HCT116 (cell line): ENCODE measurements around the gene TNS3. TPM values are rescaled to one million over a fixed set of nuclear protein-coding genes. Genes with fewer than 3 reads are reported as not detected.

Experiments
- ATAC-seq: fragments of 200-7000 bp; cut with Tn5 transposase; 2 replicates; pipeline ENCODE4 v1.9.1; 2020; ENCODE audit warnings: mild to moderate bottlenecking, moderate library complexity
- BruUV-seq: library from RNA; stranded (reverse); fragments of 400-500 nt; replicated peaks from 2 replicates; lab custom pipeline; 2021; lab: Mats Ljungman, UMichigan
- CTCF ChIA-PET: fragments of 300-600 bp; sonication (Branson Sonifier 250); formaldehyde crosslinking; loops from one replicate; lab custom pipeline; 2021; ENCODE audit warnings: antibody characterized with exemption; lab: Charles Lee
- POLR2A ChIA-PET: fragments of 300-600, 350-600 bp; sonication (Branson Sonifier 250); formaldehyde crosslinking; loops from one replicate; lab custom pipeline; 2021; ENCODE audit warnings: antibody characterized with exemption; lab: Charles Lee
- RAD21 ChIA-PET, 2 experiments: fragments of 300-600 bp; sonication (Branson Sonifier 250); formaldehyde crosslinking; loops; one replicate each; lab custom pipeline; 2023; ENCODE audit warnings: low total read pairs in 2 of 2; ENCODE audit not compliant: uncharacterized antibody in 2 of 2, unreplicated experiment in 2 of 2, low non-redundant PET in 1 of 2; lab: Charles Lee
- DNase-seq: peaks from one replicate; pipeline ENCODE4 v3.0.0-alpha.2; 2010; ENCODE audit warnings: low read depth, low spot score
- H2AFZ ChIP-seq: fragments of 200-600 bp; shearing (Covaris generic), sonication (generic); 2 replicates; pipeline ENCODE4 v1.6.1; 2017; ENCODE audit warnings: low read depth, mixed run types, mixed read lengths, antibody characterized with exemption, low read length; ENCODE audit not compliant: poor library complexity, severe bottlenecking
- H3K27ac ChIP-seq: 2 replicates; pipeline ENCODE4 v1.5.1; 2012; ENCODE audit warnings: low read depth, low read length
- H3K27me3 ChIP-seq: fragments of 200-600 bp; sonication (generic); 2 replicates; pipeline ENCODE4 v1.6.1; 2016; ENCODE audit warnings: mixed run types, low read length, mixed read lengths; ENCODE audit not compliant: insufficient read depth
- H3K36me3 ChIP-seq, 2 experiments: fragments of 200-500 bp in 1 of 2; fragments of 200-600 bp in 1 of 2; sonication (Bioruptor generic) in 1 of 2; sonication (generic) in 1 of 2; 2 replicates each; pipeline versions ENCODE4 v1.5.1 to v1.6.1; 2014 to 2016; ENCODE audit warnings: low read length in 2 of 2, inconsistent platforms in 1 of 2, mixed read lengths in 1 of 2, mixed run types in 1 of 2; ENCODE audit not compliant: insufficient read depth in 2 of 2, control insufficient read depth in 1 of 2
- H3K4me1 ChIP-seq, 2 experiments: fragments of 200-600 bp in 1 of 2; sonication (generic) in 1 of 2; 2 replicates each; pipeline versions ENCODE4 v1.5.1 to v1.6.1; 2012 to 2017; ENCODE audit warnings: low read length in 2 of 2, inconsistent platforms in 1 of 2, mild to moderate bottlenecking in 1 of 2, mixed read lengths in 1 of 2, mixed run types in 1 of 2, moderate library complexity in 1 of 2; ENCODE audit not compliant: insufficient read depth in 2 of 2, control insufficient read depth in 1 of 2
- H3K4me2 ChIP-seq: fragments of 200-600 bp; sonication (generic); 2 replicates; pipeline ENCODE4 v1.6.1; 2017; ENCODE audit warnings: mixed run types, low read length, mixed read lengths
- H3K4me3 ChIP-seq, 2 experiments: fragments of 200-600 bp in 1 of 2; sonication (generic) in 1 of 2; replicated peaks in 1 of 2; 2 replicates each; pipeline ENCODE4 v1.5.1; 2011 to 2016; ENCODE audit warnings: low read length in 2 of 2, control low read depth in 1 of 2, low read depth in 1 of 2, mild to moderate bottlenecking in 1 of 2, mixed read lengths in 1 of 2, mixed run types in 1 of 2
- H3K79me2 ChIP-seq: fragments of 200-600 bp; sonication (generic); 2 replicates; pipeline ENCODE4 v1.6.1; 2017; ENCODE audit warnings: mild to moderate bottlenecking, mixed run types, low read length, moderate library complexity, mixed read lengths; ENCODE audit not compliant: insufficient read depth
- H3K9ac ChIP-seq: fragments of 200-600 bp; sonication (generic); 2 replicates; pipeline ENCODE4 v1.6.1; 2016; ENCODE audit warnings: low read length, mixed read lengths
- H3K9me2 ChIP-seq: fragments of 200-600 bp; sonication (generic), shearing (Covaris generic); 2 replicates; pipeline ENCODE4 v1.6.1; 2017; ENCODE audit warnings: mixed run types, mild to moderate bottlenecking, moderate library complexity; ENCODE audit not compliant: insufficient read depth
- H3K9me3 ChIP-seq, 2 experiments: fragments of 200-500 bp in 1 of 2; fragments of 200-600 bp in 1 of 2; sonication (Bioruptor generic) in 1 of 2; sonication (generic) in 1 of 2; 2 replicates each; pipeline ENCODE4 v1.6.1; 2014 to 2017; ENCODE audit warnings: low read length in 2 of 2, mixed read lengths in 2 of 2, inconsistent platforms in 1 of 2, low read depth in 1 of 2, mild to moderate bottlenecking in 1 of 2, mixed run types in 1 of 2, moderate library complexity in 1 of 2; ENCODE audit not compliant: control insufficient read depth in 1 of 2, insufficient read depth in 1 of 2
- H4K20me1 ChIP-seq: fragments of 200-600 bp; sonication (generic), shearing (Covaris generic); 2 replicates; pipeline ENCODE4 v1.6.1; 2017; ENCODE audit warnings: mixed run types, mild to moderate bottlenecking, moderate library complexity; ENCODE audit not compliant: insufficient read depth
- EZH2phosphoT487 ChIP-seq: fragments of 200-600 bp; IDR thresholded peaks from 2 replicates; pipeline ENCODE4 v1.6.1; 2018; ENCODE audit warnings: antibody characterized with exemption, borderline replicate concordance
- POLR2AphosphoS5 ChIP-seq: IDR thresholded peaks from 2 replicates; pipeline ENCODE4 v1.6.1; 2011; ENCODE audit warnings: mild to moderate bottlenecking, low read depth, low read length, moderate library complexity
- SIN3A ChIP-seq: IDR thresholded peaks from 2 replicates; pipeline ENCODE4 v1.6.1; 2012; ENCODE audit warnings: low read depth
- YY1 ChIP-seq: IDR thresholded peaks from 2 replicates; pipeline ENCODE4 v1.6.1; 2011; ENCODE audit warnings: low read length, low read depth, moderate library complexity, mild to moderate bottlenecking; ENCODE audit not compliant: insufficient replicate concordance; ENCODE audit errors: extremely low read depth
- intact Hi-C: fragments of 100-400 bp; cut with micrococcal nuclease; formaldehyde crosslinking; loops from 2 replicates; pipeline ENCODE4 v1.10.0; 2022
- total RNA-seq: library from RNA; stranded (reverse); gene quantifications from one replicate; pipeline ENCODE4 v1.2.1, GENCODE V29; 2021; ENCODE audit not compliant: unreplicated experiment

TNS3 gene
- total RNA-seq, 1 experiment from 2014 or later = 9.1 TPM

GRCh38 chr7:47498229-47499056 is 83.5 kb downstream of the TNS3 start:
- H3K9me2 ChIP-seq = no peaks in the 10 kb centered on the region
- H2AFZ ChIP-seq = no peak overlapping the region
- H3K4me1 ChIP-seq = peaks cover 9 to 16% of the 10 kb centered on the region in 2 experiments; a peak in 3 of 4 replicates
- H3K27ac ChIP-seq = no peak overlapping the region
- intact Hi-C loops = no loop called here
- DNase-seq = no peak
- POLR2A ChIA-PET = no interaction called here
- H3K9me3 ChIP-seq = no peaks in the 10 kb centered on the region
- H3K9ac ChIP-seq = no peak overlapping the region
- RAD21 ChIA-PET = no interaction called here
- no peak for TF ChIP-seq EZH2phosphoT487
- H4K20me1 ChIP-seq = no peaks in the 10 kb centered on the region
- CTCF ChIA-PET = no interaction called here
- H3K27me3 ChIP-seq = no peaks in the 10 kb centered on the region
- H3K36me3 ChIP-seq = no peaks in the 10 kb centered on the region
- BruUV-seq = no TSS peak
- no peak for ATAC-seq
- no peak overlapping the region for H3K4me3 ChIP-seq
- H3K4me2 ChIP-seq = no peak overlapping the region
- no peaks in the 10 kb centered on the region for H3K79me2 ChIP-seq

GRCh38 chr7:47497367-47498096 is 84.4 kb downstream of the TNS3 start:
- Histone ChIP-seq H3K9ac (no peak overlapping the region), H4K20me1 (no peaks in the 10 kb centered on the region), H3K27ac (no peak overlapping the region), H3K9me2 (no peaks in the 10 kb centered on the region), H3K27me3 (no peaks in the 10 kb centered on the region), H3K4me1 (peaks cover 9 to 16% of the 10 kb centered on the region in 2 experiments; a peak in 3 of 4 replicates), H3K4me3 (no peak overlapping the region), H2AFZ (no peak overlapping the region), H3K79me2 (no peaks in the 10 kb centered on the region), H3K36me3 (no peaks in the 10 kb centered on the region), H3K4me2 (no peak overlapping the region), H3K9me3 (no peaks in the 10 kb centered on the region)
- no peak for ATAC-seq
- BruUV-seq = no TSS peak
- ChIA-PET RAD21 (interaction anchor here in 1 of 2 experiments (0.5 to 0.6 kb wide), 2 partner anchors 22 to 54 kb away, joined by 3 read pairs; no protein-coding TSS in a partner anchor), POLR2A (no interaction called here), CTCF (no interaction called here)
- intact Hi-C loops = no loop called here
- no peak for DNase-seq
- no peak for TF ChIP-seq SIN3A
- TF ChIP-seq YY1 = no peak
- no peak for TF ChIP-seq POLR2AphosphoS5
